HCEC 1CT (cell line): Measurements from ENCODE around the gene OR52I1.
A peak's percentile ranks its signal among the peaks of the same experiment; 100 is the strongest.

Experiments
- DNase-seq: peaks from one replicate; pipeline ENCODE4 v3.0.0-alpha.2; 2017

The OR52I1 gene

DNA sequence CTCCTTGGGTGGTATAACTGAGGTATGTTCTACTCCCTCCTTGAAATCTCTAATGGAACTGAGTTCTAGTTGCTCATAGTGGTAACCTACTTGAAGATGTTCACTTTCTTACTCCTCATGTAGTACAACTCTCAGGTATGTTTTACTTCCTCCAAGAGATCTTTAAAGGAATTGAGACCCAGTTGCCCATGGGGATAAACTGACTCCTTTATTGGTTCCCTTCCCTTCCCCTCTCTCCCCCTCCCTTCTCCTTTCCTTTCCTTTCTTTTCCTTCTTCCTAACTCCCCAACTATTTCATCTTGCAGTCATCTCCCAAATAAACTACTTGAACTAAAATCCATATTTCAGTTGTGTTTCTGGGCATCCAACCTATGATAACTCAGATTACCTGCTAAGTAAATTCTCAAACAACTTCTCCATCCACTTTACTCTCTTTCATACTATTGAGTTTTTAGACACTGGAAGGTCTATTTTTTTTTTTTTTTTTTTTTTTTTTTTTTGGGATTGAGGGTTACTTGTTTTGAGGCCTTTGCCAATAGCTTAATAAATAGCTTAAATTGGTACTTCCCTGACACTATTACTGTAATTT is 22.1 kb downstream of the OR52I1 start:
- DNase-seq: no peak

DNA sequence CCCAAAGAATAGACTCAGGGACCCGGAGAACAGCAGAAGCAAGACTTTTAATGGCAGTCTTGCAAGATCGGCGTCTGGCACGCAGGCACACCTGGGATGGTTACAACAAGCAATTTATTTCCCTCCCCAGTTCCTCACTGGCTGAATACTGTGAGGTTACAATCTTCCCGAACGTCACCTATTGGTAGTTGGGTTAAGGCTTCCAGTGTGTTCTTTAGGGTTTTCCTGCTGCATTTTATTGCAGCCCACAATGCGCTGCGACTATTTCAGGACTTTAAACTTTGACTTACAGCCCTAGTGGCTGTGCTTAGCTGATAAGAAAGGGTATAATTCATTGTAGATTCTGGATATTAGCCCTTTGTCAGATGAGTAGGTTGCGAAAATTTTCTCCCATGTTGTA is 25.7 kb downstream of the OR52I1 start:
- DNase-seq: no peak

DNA sequence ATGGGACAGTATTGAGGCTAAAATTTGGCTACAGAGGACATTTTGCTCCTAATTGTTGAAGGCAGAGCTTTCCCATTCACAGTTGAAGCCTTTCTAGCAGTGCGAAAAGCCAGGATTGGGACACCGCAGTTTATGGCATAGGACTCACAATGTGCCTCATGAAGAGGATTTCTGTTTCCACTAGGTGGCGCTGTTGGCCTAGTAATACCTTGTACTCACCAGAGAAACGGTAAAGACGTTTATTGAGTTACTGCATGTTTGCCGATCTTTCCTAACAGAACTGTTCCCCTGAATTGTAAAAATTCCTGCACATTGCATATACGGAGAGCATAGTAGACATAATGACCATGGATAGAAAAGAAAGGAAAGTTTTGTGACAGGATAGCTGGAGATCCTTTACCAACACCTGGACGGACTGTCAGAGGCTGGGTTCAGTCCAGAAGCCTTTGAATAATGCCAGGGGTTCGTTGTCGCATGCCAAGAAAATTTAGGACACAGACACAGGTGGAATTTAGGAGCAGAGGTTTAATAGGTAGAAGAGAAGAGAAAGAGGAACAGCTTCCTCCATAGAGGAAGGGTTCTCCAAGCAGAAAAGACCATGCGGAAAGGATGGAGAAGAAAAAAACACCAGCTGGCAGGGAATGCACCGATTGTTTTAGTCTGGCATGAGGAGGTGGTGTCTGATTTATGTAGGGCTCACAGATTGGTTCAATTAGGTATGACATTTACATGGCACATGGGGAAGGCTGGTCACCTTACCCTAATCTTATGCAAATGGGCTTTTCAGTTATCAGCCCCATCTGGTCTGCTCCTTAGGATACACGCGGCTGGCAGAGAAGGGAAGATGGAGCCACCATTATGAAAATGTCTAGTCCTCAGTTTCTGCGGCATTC is 32.6 kb downstream of the OR52I1 start:
- peak; percentile 62 for DNase-seq

DNA sequence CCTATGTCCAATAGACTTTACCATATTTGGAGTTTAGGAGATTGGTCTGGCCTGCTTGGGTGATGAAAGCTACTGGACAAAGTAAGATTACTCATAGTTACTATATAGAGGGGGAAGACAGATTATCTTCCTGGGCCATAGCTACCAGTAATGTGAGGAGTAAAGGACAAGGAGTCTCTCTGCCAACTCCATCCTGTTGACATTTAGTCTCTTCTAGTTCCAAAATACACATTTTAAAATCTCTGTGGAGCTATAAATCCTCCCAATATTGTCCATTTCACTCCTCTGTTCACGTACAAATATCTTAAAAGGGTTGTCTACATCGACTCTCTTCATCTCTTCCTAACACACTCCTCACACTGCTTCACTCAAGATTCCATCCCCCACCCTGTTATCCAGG is 42.3 kb downstream of the OR52I1 start:
- DNase-seq: no peak

DNA sequence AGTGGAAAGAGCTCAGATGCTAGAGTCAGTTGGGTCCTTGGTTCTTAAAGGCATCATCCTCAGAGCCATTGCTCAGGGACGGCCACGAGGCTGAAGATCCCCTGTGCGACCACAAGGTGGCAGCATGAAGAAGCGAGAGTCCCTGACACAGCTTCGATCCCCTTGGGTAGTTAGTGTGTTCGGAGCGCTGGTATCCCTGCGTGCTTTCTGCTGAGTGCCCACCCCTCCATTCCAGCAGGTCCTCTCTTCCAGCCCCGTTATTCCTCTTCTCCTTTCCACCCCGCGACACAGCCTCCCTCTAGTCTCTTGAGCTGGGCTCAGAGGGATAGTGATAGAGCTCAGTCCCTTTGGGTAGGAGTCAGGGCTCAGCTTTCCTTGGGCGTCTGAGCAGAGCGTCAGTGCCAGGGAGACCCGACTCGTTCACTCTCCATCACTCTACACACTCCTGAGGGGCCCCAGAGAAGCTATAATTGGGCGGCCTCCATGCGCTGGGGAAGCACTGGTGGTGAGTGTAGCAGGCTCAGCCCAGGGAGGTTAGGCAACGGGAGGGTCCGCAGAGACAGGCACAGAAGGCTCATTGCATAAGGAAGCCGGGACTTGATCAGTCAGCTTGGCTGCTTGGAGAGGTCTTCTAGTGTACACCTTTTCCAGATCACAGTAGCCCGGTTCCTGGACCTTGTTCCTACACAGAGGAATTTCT is 43.3 kb downstream of the OR52I1 start, which contains the start of gene OR51D1:
TSS of gene OR51D1 (plus strand) at position 516 of the 700 bp plus-strand sequence. CDS start 2,314 bp downstream, outside the sequence.
- peak; percentile 48 for DNase-seq

DNA sequence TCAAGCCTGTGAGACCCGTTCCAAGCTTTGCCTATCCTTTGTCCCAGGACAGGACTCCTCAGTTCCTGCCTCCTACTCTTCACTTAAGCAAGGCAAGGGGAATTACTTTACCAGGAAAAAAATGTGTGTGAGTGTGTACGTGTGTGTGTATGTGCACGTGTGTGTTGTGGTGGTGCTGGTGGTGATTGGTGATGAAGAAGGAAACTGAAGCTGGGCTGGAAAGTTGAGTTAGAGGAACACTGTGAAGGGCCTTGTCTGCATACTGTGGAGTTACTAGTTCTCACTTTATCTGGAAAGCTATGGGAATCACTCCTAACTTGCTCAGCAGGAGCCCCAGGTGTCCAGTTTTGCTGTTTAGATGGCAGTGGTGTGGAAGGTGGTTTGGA is 43.8 kb downstream of the OR52I1 start:
- no peak for DNase-seq

DNA sequence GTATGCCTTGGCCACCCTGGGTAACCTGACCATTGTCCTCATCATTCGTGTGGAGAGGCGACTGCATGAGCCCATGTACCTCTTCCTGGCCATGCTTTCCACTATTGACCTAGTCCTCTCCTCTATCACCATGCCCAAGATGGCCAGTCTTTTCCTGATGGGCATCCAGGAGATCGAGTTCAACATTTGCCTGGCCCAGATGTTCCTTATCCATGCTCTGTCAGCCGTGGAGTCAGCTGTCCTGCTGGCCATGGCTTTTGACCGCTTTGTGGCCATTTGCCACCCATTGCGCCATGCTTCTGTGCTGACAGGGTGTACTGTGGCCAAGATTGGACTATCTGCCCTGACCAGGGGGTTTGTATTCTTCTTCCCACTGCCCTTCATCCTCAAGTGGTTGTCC is 46.1 kb downstream of the OR52I1 start:
- DNase-seq: no peak

DNA sequence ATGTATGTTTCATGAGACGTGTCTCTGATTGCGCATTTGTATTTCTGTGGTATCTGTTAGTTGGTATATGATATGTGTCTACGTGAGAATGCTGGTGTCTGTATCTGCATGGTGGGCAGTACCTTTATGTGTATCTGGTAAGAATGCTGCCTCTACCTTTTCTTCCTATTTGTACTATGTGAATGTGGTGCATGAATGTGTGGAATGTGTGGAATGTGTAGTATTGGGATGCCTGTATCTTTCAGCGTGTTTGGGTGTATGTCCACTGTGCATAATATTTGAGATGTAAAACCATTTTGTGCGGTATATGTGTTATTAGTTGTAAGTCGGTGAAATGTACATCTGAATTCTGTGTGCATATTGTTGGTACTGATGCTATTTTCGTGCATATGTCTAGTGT is 47.7 kb downstream of the OR52I1 start:
- no peak for DNase-seq

DNA sequence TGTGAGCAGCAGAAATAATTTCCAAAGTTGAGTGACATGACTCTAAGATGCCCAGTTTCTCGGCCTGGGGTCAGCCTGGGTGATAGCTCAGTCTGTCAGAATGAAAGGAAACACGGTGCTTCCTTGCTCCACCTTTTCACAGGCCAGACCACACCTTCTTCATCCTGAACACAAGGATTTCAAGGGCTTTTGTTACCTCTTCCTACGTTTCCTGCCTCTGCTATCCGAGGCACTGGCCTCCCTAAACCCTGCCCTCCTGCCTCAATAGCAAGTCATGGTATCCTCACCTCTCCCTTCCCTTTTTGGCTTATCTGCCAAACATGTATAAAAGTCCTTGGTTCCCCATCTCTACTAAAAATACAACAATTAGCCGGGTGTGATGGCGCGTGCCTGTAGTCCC is 48.2 kb downstream of the OR52I1 start:
- no peak for DNase-seq

DNA sequence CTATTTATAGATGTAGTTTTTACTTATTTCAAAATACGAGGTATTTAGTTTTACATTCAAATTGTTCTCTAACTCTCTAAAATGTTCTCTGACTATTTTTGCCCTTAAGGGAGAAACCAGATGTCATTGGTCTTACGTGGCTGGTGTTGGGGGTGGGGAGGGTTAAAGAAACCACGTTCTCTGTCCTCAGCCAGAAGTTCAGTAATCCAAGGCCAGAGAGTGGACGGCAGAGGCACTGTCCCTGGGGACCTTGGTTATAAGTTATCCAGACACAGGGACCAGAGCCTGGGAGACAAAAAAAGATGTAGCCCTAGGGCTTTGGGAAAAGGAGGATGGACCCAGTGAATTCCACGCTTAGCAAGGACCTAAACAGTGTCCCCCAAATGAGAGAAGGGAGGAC is 49.2 kb downstream of the OR52I1 start:
- DNase-seq: no peak

DNA sequence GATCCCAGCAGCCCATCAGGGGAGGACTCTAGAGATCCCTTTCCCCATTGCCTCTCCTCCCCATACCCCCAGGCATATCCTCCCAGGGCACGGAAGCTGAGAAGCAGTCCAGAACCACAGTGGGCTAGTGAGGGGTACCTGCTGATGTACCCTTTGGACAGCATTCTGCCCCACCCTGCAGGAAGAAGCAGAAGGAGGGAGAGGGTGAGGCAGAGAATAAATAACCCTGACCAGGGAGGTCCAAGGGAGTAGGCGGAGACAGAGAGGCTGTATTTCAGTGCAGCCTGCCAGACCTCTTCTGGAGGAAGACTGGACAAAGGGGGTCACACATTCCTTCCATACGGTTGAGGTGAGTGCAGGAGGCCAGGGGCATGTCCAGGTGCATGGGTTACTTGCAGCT is 49.8 kb downstream of the OR52I1 start, which contains the start of gene OR51E1:
TSS of gene OR51E1 (plus strand) at position 301 of the 400 bp plus-strand sequence. CDS start 8,545 bp downstream, outside the sequence.
- DNase-seq: no peak

DNA sequence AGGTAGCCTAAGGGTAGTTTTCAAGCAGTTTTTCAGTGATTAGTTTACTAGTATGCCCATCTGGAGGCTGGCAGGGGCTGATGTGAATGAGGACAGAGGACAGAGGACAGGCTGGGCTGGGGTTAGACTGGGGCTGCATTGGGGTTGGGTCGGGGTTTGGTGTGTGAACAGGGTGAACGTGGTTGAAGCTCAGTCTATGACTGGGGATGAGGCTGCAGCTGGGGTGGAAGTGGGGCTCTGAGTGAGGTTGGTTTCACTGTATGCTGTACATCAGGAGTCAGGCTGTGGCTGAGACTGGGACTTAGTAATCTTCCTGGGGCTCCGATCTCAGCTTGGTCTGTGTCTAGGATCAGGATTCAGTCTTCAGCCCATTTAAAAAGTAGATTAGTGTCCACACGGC is 50.4 kb downstream of the OR52I1 start:
- DNase-seq: no peak
